AG20443 (cell line): ENCODE results near the gene KCND3.

Experiments used
- DNase-seq: peaks from one replicate; pipeline ENCODE4 v3.0.0; 2012; ENCODE audit warnings: low spot score, mixed read lengths

KCND3 gene

GRCh38 chr1:111958075-111958474, 31.4 kb downstream of the KCND3 start:
- no peak for DNase-seq

DNA sequence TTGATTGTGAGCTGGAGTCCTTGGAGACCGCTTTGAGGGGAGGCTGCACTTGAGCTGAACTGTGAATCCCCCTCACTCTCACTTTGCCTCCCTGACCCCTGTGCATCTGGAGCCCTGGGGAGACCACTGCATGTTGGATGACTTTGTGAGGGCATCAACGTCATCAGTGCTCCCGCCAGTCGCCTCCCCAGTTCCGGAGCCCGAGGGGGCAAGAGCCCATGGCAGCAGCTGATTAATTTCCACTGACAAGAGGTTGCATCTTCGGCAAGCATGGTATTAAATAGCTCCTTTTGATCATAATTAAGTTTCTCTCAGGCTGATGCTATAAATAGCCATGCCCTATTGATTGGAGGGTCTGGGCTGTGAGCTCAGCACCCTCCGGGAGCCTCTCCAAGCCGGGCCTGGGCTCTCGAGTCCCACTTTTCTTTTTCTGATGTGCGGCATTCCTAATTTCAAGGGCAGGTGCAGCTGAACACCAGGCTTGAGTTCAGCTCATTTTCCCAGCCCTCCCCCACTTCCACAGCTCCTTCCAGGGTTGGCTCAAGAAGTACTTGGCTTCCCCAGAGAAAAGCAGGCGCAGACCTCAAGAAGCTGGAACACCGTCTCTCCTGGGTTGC, 33.2 kb downstream of the KCND3 start:
- DNase-seq: no peak

- no peak for DNase-seq
Measured at GRCh38 chr1:111955755-111956154, 33.7 kb downstream of the KCND3 start.

GRCh38 chr1:111953797-111954196, 35.7 kb downstream of the KCND3 start:
- DNase-seq: no peak

DNA sequence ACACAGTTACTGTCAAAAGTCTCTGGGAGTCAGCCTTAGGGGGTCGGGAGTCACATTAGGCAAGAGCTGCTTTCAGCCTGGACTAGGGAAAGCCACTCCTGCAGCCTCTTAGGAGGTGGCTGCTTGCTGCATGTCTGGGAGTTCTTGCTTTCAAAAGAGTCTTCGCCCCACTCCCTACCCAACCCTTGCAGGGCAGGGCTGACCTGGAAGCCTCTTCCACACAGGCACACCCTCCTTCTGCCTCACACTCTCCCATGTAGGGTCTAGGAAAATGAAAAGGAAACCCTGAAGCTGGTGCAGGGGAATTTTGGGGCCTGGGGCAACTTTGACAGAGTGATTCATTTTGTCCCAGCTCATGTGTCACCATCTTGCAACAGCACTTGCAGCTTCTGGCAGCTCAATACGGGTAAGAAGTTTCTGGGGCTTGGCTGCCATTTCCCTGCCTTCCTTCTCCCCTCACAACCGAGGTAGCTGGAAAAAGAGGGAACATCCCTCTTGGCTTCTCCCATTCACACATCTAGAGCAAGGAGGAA, 37.3 kb downstream of the KCND3 start:
- DNase-seq: no peak

- peak; percentile 66 for DNase-seq
Measured at GRCh38 chr1:111948209-111949171, 41.0 kb downstream of the KCND3 start.

GRCh38 chr1:111943846-111944749, 45.4 kb downstream of the KCND3 start:
- no peak for DNase-seq

- DNase-seq: no peak
Measured at GRCh38 chr1:111943066-111943465, 46.4 kb downstream of the KCND3 start.

GRCh38 chr1:111938536-111938935, 50.9 kb downstream of the KCND3 start:
- no peak for DNase-seq

GRCh38 chr1:111938123-111938522, 51.3 kb downstream of the KCND3 start:
- no peak for DNase-seq

- no peak for DNase-seq
Measured at GRCh38 chr1:111937147-111937725, 52.2 kb downstream of the KCND3 start.

- no peak for DNase-seq
Measured at GRCh38 chr1:111934106-111934852, 55.2 kb downstream of the KCND3 start.

DNA sequence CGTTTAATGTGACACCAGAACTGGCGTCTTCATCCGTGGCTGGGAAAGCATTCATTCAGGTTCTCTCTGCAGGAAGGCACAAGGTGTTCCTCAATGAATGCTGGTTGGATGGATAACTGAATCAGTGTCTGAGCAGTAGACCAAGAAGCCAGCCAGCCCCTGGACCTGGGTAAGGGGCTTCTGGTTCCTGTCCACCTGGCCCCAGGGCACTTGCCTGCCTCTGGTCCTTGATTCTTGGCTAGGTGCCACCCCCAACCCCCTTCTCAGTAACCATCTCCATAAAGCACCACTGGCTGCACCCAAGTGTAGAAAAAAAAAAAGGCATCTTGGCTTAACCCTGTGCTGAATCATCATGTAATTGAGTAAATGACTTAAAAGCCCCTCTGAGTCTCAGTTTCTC, 59.1 kb downstream of the KCND3 start:
- no peak for DNase-seq

DNA sequence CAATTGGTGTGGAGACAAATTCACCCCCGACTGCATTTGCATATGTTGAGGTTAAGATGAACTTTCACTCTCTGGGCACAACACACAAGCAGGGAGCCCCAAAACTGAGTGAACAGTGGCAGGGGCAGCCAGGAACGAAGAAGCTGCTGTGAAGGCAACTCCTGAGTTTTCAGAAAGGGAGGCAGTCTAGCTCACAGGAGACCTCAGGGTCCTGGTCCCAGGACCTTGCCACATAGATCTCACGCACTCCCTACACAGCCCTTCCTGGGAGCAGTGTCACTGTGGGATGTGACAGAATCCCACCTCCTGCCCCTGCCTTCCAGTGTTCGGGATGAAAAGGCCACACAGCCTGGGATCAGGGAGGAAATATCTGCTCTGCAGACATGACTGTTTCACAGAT, 60.9 kb downstream of the KCND3 start:
- DNase-seq: no peak

- no peak for DNase-seq
Measured at GRCh38 chr1:111927652-111928051, 61.8 kb downstream of the KCND3 start.

DNA sequence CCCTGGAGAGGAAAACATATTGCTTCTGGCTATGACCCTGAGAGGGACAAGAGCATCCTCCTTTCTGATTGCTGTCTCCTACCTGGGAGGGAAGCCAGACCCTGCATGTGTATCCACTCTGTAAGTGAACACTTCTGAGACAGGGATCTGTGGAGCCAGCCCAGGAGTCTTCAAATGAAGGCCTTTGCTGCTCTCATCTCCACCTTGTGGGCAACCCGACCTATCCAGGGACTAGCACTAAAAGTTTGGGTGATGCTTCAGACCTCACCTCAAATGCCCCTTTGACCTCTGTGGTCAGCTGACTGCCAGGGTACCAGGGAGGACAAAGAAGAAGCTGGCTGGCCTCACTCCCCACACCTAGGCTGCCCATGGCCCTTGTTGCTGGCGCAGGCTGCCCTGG, 64.7 kb downstream of the KCND3 start:
- DNase-seq: no peak

- DNase-seq: no peak
Measured at GRCh38 chr1:111923766-111924165, 65.7 kb downstream of the KCND3 start.

DNA sequence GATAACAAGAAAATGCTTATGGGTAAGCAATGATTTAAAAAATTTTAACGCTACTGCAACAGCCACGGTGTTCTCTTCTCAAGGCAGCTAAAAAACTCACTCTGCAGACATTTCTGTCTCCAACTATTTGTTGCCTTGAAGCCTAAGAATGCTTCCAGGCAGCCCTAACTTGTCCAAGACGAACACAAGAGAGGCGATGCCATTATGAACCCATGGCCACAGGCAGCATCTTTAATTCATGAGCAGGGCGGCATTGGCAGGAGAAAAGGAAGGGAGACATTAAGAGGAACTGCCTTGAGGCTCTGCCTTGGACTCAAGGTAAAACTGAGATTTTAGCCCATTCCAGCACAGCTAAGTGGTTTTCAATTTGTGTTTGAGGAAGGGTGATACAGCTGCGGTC, 67.5 kb downstream of the KCND3 start:
- DNase-seq: no peak

GRCh38 chr1:111920221-111921024, 69.0 kb downstream of the KCND3 start:
- DNase-seq: peak; percentile 64
